GM21529 (cell line): ENCODE measurements around the gene TMEM258.

ENCODE experiments used
- ATAC-seq: cut with Tn5 transposase; IDR thresholded peaks from one replicate; pipeline ENCODE4 v1.9.1; 2021; ENCODE audit not compliant: unreplicated experiment

Gene TMEM258

DNA sequence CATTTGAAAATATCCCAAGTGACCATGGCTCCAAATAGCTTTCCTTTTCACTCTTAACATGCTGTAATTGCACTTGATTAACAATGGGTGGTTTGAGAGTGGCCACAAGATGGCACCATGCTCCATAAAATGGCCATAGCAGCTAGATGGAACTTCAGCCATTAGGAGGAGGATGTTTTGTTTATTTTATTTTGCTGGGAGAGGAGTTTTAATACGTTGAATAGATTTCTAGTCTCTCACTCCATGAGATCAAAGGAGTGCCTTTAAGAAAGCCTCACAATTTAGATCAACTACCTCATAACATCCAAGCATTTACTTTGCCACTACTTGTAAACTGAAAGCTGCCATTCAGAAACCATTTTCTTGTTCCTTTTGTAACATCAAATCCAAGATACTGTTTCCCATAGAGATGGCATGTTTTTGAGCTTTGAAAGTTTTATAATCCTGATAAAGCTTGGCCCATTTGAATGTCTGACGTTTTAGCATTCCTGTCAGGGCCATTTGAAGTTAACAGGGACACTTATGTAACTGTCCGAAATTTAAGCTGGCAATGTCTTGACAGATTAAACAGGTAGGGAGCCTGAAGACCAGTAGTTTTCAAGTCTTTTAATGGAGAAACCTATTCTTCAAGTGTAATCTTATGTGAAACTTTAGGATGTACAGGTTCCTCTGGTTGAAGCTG, 5.0 kb upstream of the TMEM258 start:
- no peak for ATAC-seq

DNA sequence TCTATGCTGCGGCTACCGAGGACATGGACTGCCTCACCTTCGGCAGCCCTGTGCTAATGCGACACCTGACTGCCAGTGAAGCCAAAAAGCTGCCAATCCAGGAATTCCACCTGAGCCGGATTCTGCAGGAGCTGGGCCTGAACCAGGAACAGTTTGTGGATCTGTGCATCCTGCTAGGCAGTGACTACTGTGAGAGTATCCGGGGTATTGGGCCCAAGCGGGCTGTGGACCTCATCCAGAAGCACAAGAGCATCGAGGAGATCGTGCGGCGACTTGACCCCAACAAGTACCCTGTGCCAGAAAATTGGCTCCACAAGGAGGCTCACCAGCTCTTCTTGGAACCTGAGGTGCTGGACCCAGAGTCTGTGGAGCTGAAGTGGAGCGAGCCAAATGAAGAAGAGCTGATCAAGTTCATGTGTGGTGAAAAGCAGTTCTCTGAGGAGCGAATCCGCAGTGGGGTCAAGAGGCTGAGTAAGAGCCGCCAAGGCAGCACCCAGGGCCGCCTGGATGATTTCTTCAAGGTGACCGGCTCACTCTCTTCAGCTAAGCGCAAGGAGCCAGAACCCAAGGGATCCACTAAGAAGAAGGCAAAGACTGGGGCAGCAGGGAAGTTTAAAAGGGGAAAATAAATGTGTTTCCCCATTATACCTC, 3.6 kb upstream of the TMEM258 start:
- no peak for ATAC-seq

DNA sequence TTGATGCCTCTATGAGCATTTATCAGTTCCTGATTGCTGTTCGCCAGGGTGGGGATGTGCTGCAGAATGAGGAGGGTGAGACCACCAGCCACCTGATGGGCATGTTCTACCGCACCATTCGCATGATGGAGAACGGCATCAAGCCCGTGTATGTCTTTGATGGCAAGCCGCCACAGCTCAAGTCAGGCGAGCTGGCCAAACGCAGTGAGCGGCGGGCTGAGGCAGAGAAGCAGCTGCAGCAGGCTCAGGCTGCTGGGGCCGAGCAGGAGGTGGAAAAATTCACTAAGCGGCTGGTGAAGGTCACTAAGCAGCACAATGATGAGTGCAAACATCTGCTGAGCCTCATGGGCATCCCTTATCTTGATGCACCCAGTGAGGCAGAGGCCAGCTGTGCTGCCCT, 3.1 kb upstream of the TMEM258 start:
- ATAC-seq, result no peak

DNA sequence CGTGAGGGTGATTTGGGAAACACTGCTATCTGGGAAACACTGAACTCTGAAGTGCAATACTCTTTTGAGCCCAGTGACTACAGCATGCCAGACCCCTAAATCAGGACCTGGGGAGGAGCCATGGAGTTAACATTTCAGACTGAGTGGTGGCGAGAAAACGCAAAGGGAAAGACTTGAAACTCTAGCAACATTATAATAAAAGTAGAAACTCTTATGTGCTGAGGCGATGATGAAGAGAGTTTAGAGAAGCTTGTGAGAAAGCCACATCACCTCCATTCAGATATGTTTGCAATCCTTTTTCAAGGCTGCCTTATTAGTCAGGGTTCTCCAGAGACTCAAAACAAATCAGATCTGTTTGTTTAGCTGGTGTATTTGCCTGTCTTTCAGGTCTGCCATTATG, 2.2 kb upstream of the TMEM258 start:
- ATAC-seq, result no peak

DNA sequence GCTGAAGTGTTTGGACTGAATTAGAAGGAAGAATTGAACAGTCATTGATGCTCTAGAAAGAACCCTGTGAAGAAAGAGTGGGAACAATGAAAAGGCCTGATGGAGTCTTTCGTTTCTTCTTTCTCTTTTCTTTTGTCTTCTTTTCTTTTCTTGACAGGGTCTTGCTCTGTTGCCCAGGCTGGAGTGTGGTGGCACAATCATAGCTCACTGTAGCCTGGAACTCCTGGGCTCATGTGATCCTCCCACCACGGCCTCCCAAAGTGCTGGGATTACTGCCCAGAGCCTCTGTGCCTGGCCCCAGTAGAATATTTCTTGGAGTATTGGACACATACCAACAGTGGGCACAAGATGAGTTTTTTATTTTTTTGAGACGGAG, 1.4 kb upstream of the TMEM258 start:
- no peak for ATAC-seq

DNA sequence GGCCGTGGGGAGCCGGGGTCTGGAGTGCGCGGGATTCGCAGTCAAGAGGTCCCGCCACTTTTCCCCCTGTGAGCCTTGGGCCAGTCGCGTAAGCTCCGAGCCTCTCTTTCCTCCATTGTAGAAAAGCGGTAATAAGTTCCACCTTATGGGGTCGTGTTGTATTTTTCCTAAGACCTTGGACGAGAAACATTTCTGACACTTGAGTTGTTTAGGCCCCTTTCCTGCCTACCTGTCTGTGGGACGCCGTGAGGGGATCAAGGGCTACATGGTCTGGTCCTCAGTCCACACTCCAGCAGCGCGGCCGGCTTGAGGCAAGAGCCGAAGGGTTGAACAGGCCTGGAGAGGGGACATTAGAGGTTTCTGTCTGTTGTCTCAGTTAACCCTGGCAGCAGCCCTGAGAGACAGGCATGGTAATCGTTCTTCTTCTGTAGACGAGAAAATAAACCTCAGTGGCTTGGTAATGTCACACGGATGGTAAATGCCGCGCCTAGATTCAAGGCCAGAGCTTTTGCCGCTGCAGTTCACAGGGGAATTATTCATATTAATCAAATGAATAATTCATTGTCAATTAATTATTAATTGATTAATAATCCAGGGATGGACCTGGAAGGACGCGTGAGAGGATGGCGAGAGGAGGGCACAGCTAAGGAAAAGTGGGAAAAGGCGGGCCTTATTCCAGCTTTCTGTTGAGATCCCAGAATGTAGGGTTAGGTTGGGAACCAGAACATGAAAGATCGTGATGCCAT, 857 bp upstream of the TMEM258 start:
- ATAC-seq, result no peak

DNA sequence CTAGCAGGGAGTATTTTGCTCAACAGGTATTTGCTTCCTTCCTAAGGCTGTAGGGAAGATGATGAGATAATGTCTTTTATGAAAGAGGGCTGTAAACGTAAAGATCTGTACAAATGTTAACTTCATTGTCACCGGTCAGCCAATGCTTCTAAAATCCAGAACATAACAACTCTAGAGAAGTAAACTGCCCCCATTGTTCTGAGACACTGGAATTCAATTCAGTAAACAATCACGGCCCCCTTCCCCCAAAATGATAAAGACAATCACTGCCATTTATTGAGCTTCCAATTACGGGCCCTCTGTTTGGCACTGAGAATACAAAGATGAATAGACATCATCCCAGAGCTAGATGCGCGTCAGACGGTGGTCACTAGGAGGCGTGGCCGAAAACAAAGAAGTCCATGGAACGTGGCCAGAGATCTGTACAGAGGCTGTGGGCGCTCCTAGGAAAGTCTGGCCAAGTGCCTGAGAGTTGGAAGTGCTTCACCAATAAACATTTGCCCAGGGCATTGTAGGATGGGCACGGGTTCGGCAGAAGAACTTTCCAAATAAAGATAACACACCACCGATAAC, 576 bp downstream of the TMEM258 start:
- no peak for ATAC-seq

DNA sequence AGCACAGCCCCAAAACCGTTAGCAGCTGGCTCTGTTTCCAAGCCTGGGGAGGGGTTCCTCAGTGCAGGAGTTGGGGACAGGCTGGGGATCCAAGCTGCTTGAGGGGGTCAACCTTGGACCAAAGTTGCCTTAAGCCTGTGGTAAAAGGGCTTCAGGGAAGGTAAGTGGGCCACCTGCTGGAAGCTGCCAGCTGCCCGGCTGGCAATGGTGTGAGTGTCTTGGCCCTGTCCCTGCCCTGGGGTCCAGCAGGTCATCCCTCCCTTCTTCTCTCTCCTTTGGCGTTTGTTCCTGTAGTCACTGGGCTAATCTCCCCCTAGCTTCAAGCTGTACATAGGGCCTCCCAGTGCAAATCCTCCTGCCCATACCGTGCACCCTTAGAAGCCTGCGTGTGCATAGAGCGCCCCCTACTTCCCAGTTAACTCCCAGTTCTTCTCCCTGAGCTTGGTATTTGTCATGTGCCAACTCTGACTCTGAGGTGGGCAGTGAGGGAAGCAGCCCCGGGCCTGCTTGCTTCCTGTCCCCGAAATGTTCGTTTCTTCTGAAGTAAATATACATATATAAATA, 4.4 kb downstream of the TMEM258 start:
- ATAC-seq, result no peak

DNA sequence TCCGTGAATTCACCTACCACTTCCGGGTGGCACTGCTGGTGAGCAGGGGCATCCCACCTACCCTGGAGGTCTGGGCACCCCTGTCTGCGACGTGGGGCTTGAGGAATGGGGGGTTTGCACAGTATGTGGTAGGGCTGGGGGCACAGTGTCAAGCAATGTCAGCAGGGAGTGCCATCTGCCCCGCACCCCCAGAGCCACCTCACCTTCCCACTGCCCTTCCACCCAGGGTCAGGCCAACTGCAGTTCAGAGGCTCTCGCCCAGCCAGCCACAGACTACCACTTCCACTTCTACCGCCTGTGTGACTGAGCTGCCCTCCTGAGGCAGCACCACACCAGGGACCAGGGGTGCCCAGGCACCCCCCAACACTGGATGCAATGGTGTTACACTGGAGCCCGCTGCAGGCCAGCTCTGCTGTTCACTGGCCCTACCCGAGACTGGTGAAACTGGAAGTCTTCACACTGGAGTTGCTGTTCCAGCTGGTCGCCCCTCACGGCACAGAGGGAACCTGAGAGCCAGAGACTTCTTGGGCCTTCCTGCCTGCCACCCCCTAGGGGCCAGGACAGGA, 6.5 kb downstream of the TMEM258 start:
- ATAC-seq, result no peak

DNA sequence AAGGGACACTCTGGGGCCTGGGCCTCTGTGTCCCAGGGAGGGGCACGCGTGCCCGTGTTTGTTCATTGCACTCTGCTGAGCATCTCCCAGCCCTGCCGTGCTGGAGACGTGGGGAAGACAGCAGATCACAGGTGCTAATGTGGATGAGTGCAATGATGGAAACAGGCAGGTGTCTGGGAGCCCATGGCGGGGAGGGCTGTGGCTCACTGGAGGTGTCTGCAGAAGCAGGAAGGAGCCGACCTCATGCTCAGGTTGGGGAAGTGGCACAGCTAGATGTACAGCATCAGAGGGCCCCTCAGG, 7.9 kb downstream of the TMEM258 start:
- no peak for ATAC-seq

DNA sequence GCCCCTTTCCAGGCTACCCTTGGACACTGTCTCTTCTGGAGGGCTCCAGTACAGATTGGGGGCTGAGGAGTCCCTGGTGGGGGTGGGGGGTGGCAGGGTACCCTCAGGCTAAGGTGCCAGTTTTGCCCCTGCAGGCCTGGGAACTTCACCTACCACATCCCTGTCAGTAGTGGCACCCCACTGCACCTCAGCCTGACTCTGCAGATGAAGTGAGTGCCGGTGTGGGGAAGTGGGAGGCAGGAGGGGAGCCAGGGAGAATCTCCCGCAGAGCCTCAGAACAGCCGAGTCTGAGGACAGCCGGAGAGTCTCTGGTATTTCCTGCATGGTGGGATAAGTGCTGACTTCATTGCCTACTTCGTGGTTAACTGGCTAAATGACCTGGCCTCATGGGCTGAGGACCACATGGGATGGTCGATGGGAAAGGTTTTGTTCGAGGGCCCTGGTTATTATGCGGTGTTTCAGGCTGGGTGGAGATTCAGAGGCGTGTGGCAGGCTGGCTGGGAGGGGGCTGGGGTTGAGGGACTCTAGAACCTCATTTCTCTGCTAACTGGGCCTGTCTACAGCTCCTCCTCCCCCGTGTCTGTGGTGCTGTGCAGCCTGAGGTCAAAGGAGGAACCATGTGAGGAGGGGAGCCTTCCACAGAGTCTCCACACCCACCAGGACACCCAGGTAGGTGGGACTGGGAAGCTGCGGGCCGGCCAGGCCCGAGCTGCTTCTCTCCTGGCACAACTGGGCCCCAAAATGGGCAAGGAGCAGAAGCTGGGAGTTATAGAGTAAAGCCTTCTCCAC, 8.5 kb downstream of the TMEM258 start:
- no peak for ATAC-seq

DNA sequence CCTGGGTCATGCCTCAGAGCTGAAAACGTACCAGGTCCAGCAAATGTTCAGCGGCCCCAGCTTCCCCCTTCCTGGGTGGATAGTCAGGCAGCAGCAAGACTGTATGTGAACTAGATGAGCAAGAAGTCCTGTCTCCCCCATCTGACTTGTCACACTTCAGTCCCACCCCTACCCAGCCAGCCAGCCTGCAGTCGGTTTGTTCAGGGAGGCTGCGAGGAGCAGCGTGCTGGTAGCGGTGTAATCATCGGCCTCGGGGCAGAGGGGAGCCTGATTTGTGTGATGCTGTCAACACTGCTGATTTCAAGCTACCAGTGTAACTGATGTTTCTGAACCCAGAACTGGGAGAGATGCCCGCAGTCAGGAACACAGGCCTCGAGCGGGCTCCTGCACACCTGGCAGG, 9.6 kb downstream of the TMEM258 start:
- no peak for ATAC-seq

DNA sequence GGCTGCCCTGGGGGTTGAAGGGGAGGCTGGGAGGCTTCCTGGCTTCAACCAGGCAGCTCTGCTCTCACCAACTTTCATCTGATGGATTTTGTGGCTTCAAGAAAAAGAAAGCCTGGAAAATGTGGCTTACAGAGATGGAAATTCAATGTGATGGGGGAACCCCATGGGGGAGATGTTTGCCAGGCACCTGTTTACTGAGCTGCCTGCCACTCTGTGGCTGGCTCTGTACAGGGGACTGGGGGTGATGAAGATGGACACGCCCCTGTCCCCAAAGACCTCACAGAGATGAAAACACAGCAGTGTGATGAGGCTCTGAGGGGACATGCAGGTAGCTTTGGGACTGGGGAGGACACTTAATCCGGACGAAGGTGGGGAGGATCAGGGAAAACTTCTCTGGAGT, 10.1 kb downstream of the TMEM258 start:
- no peak for ATAC-seq

DNA sequence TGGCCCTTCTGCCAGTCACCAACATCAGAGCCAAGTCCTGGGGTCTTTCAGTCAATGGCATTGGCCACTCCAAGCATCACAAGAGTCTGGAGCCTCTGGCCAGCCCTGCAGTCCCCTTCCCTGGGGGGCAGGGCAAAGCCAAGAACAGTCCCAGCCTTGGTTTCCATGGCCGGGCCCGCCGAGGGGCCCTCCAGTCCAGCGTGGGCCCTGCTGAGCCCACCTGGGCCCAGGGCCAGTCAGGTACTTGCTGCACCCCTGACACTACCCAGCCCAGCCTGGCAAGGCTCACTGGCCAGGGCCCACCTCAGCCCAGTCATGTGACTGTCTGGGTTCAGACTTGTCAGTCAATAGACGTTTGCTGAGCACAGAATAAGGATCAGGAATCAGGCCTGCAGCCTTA, 10.8 kb downstream of the TMEM258 start:
- ATAC-seq, result no peak

DNA sequence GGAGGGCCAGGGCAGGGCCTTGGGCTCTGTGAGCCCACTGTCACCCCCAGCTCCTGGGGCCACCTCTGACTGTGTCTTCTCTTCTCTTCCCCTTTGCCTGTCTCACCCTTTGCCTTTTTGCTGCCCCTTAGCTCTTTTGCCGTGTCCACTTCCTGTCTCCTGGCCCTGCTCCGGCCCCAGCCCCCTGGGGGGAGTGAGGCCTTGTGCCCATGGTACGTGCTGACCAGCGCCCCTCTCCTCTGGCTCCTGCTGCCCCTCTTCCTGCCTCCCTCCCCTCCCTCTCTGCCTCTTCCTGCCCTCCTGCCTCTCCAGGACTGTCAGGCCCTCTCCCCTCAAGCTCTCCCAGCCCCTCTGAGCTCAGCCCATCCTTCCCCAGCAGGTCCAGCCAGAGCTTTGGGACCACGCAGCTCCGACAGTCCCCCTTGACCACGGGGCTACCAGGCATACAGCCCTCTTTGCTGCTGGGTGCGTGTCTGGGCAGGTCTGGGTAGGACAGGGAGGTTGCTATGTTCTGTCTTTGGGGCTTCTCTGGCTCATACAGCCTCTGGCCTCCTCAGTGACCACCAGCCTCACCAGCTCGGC, 11.7 kb downstream of the TMEM258 start:
- ATAC-seq, result no peak

DNA sequence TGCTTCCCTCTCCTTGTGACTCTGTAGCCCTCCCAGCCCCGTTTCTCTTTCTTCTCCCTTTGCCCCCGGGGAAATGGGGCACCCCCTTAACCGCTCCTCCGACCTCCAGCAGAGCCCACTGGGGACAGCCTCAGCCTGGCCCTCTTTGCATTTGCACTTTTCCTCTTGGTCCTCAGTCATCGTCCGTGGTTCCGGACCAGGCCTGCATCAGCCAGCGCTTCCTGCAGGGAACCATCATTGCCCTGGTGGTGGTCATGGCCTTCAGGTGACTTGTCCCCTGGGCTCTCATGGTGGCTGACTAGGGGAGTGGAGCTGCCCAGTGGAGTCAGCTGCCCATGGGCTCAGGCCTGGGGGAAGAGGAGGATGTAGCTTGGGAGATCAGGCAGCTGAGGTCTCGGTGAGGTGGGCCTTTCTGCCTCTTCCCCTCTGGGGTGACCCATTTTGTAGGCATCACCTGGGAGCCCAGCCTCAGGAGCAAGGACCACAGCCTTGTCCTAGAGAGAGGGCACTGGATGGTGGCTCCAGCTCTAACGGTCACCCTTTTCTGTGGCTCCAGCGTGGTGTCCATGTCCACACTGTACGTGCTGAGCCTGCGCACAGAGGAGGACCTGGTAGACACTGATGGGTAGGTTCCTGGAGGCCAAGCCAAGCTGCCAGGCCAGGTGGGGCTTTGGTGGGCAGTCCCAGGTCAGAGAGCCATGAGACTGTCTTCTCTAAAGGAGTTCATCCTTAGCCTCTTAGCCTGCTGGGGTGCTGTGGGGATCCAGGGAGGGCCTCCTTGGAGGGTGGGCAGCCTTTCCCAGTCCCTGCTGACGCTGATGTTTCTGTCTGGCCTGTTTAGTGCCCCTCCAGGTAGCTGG, 12.5 kb downstream of the TMEM258 start:
- ATAC-seq, result no peak

DNA sequence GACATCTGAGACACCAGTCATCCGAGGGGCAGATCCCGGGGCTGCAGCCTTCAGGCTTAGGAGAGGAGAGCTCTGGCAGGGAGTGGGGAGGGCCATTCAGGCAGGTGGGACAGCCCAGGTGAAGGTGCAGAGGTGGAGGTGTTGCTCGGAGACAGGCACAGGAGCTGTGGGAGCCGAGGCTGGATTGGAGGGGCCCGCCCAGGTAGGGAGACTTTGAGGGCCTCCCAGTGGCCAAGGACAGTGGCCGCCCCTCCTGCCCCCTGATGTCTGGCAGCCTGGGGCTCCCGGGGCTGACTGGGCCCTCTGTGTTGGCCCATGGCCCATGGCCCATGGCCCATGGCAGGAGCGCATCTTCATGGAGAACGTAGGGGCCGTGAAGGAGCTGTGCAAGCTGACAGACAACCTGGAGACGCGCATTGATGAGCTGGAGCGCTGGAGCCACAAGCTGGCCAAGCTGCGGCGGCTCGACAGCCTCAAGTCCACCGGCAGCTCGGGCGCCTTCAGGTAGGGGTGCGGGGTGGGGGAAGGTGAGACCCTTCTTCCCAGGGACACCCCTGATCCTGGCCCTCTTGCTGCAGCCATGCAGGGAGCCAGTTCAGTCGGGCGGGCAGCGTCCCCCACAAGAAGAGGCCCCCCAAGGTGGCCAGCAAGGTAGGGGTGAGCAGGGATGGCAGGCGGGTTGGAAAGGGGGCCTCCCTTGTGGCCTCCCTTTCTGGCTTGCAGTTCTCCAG, 13.3 kb downstream of the TMEM258 start:
- ATAC-seq, result no peak

DNA sequence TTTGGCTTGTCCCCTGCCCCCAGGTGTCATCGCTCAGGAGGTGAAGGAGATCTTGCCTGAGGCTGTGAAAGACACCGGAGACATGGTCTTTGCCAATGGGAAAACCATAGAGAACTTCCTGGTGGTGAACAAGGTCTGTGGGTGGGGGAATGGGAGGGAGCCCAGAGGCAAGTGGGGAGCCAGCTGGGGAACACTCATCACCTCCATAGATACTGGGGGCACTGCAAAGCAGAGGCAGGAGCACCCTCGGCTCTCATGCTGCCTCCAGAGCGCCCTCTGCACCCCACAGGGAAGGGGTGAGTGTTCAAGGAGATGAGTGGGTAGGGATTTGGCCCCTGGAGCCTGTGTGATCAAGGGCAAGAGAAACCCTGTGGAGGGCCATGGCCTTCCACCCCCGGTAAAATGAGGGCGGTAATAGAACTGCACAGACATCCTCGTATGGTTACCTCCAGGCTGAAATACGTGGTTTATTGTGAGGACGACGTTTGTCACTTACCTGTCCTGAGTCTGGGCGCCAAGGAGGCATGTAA, 14.0 kb downstream of the TMEM258 start:
- ATAC-seq, result no peak
